ENCODE results near the gene PRDM16. TPM values are rescaled to one million over a fixed set of nuclear protein-coding genes. Genes with fewer than 3 reads are reported as not detected.

PRDM16 gene
- polyA plus RNA-seq, 1 experiment, result 0.06 TPM

DNA sequence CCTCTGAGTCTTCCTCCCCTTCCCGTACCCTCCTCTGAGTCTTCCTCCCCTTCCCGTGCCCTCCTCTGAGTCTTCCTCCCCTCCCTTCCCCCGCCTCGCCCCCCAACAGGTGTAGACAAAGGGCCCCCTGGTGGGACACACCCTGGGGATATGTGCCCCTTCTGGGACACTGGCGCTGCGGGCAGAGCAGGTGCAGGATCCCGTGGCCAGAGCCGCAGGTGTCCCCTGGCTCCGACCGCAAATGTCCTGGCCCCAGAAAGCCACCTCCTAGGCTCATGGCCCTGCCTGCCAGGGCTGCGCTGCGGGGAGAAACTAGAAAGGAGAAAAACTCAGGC is 334.0 kb downstream of the PRDM16 start:
- ChIA-PET CTCF (no interaction called here), POLR2A (no interaction called here)
- peaks cover 47% of the 10 kb centered on the region for H3K9me3 ChIP-seq (ENCODE audit: control insufficient read depth, insufficient read depth, low read length)
- no peak for DNase-seq (ENCODE audit: low read depth, low spot score)
- no peak overlapping the region for H3K4me3 ChIP-seq (ENCODE audit: low read depth, low read length)
- H3K27me3 ChIP-seq (ENCODE audit: control insufficient read depth, insufficient read depth, low read length), result no peaks in the 10 kb centered on the region
- H3K27ac ChIP-seq (ENCODE audit: low read depth, low read length), result no peak overlapping the region
- TF ChIP-seq, protein P1, sequence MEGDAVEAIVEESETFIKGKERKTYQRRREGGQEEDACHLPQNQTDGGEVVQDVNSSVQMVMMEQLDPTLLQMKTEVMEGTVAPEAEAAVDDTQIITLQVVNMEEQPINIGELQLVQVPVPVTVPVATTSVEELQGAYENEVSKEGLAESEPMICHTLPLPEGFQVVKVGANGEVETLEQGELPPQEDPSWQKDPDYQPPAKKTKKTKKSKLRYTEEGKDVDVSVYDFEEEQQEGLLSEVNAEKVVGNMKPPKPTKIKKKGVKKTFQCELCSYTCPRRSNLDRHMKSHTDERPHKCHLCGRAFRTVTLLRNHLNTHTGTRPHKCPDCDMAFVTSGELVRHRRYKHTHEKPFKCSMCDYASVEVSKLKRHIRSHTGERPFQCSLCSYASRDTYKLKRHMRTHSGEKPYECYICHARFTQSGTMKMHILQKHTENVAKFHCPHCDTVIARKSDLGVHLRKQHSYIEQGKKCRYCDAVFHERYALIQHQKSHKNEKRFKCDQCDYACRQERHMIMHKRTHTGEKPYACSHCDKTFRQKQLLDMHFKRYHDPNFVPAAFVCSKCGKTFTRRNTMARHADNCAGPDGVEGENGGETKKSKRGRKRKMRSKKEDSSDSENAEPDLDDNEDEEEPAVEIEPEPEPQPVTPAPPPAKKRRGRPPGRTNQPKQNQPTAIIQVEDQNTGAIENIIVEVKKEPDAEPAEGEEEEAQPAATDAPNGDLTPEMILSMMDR (IDR thresholded peaks at IDR 0.05; ENCODE audit: low read depth, low read length), result no peak

DNA sequence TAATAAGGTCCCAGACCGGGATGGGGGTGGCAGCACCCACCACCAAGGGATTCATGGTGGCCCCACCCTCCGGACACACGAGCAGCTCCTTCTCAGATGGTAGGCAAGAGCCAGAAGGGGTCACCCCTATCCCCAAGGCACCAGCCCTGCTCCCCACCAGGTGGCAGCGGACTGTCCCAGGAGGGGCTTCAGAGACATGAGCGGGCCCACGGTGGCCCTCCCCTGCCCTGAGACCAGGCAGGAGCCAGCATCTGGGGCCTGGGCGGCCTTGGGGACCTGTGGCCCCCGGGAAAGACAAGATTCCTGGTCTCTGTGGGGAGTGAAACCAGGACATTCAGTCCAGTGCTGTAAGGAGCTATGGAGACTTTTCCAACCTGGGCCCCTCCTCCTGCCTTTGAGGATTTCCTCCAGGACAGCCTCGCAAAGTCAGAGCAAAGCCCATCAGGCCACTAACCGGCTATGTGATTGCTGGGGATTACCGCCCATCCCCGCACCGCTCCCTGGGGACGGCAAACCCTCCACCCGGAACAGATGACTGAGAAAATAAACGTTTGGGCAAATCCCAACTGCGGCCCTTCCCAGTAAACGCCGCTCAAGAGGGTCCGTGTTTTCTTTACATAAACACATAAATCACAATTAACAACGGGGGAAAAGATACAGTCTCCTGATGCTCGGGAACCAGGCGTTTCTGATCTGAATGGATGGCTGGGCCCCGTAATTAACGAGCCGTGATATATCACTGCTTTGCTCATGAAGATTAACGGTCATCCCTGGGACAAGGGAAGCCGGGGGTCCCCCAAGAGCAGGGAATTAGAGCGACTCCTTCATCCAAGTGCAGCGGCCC is 334.6 kb downstream of the PRDM16 start:
- TF ChIP-seq, protein P1 (IDR thresholded peaks at IDR 0.05; ENCODE audit: low read depth, low read length), result peak; percentile 27; the same call in 1 of the 2 replicates
- ChIA-PET CTCF (no interaction called here), POLR2A (no interaction called here)
- H3K27ac ChIP-seq (ENCODE audit: low read depth, low read length), result no peak overlapping the region
- H3K27me3 ChIP-seq (ENCODE audit: control insufficient read depth, insufficient read depth, low read length), result no peaks in the 10 kb centered on the region
- H3K9me3 ChIP-seq (ENCODE audit: control insufficient read depth, insufficient read depth, low read length), result peaks cover 53% of the 10 kb centered on the region
- H3K4me3 ChIP-seq (ENCODE audit: low read depth, low read length), result no peak overlapping the region
- DNase-seq (ENCODE audit: low read depth, low spot score), result no peak

DNA sequence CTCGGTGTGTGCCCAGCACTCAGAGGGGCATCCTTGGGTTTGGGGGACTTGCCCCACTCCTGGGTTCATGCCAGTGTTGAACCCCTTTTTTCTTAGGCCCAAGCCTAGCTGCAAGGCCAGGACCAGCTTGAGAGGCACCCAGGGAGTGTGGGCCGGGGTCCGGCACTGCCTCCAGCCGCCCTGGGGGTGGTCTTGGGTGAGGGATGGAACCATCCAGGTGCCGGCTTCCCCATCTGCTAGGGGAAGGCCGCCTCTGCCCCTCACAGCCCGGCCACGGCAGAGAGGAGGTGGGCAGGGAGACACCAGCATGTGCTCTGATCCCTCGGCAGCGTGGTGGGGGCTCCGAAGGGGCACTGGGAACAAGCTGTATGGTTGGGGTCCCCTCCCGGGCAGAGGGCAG is 335.3 kb downstream of the PRDM16 start:
- no peak for DNase-seq (ENCODE audit: low read depth, low spot score)
- no peaks in the 10 kb centered on the region for H3K27me3 ChIP-seq (ENCODE audit: control insufficient read depth, insufficient read depth, low read length)
- ChIA-PET CTCF (no interaction called here), POLR2A (no interaction called here)
- TF ChIP-seq, protein P1 (IDR thresholded peaks at IDR 0.05; ENCODE audit: low read depth, low read length), result no peak
- no peak overlapping the region for H3K4me3 ChIP-seq (ENCODE audit: low read depth, low read length)
- peaks cover 60% of the 10 kb centered on the region for H3K9me3 ChIP-seq (ENCODE audit: control insufficient read depth, insufficient read depth, low read length)
- no peak overlapping the region for H3K27ac ChIP-seq (ENCODE audit: low read depth, low read length)

DNA sequence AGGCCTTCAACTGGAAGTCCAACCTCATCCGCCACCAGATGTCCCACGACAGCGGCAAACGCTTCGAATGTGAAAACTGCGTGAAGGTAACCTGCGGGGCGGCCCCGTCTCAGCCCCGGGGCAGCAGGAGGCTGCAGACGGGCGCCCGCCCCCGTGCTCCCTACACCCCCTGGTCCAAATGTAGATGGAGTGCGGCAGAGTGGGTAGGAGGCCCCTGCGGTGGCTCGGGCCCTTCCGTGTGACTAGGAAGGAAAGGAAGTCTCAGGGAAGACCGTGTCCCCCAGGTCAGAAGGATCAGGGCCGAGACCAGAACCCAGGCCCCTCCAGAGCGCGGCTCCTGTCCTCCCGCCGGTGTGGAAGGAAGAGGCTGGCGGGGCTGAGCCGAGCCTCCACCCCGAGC is 335.8 kb downstream of the PRDM16 start:
- TF ChIP-seq, protein P1 (IDR thresholded peaks at IDR 0.05; ENCODE audit: low read depth, low read length), result no peak
- DNase-seq (ENCODE audit: low read depth, low spot score), result no peak
- POLR2A ChIA-PET, result no interaction called here
- no peak overlapping the region for H3K27ac ChIP-seq (ENCODE audit: low read depth, low read length)
- no peaks in the 10 kb centered on the region for H3K27me3 ChIP-seq (ENCODE audit: control insufficient read depth, insufficient read depth, low read length)
- no peak overlapping the region for H3K4me3 ChIP-seq (ENCODE audit: low read depth, low read length)
- H3K9me3 ChIP-seq (ENCODE audit: control insufficient read depth, insufficient read depth, low read length), result peaks cover 65% of the 10 kb centered on the region
- CTCF ChIA-PET, result no interaction called here

DNA sequence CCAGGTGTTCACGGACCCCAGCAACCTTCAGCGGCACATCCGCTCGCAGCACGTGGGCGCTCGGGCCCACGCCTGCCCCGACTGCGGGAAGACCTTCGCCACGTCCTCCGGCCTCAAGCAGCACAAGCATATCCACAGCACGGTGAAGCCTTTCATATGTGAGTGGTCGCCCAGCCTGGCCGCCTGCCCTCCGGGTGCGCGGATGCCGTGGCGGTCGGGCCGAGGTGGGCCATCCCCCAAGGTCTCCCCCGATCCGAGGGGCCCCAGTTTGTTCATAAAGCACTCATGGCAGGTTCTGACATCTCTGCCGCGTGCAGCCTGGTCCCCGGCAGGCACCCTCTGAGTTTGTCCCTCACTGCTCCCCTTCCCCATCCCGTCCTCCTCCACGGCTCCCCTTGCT is 336.5 kb downstream of the PRDM16 start:
- POLR2A ChIA-PET, result no interaction called here

More for the DNA sequence above, 336.5 kb downstream of the PRDM16 start:
- Histone ChIP-seq H3K4me3 (ENCODE audit: low read depth, low read length) (no peak overlapping the region), H3K27ac (ENCODE audit: low read depth, low read length) (no peak overlapping the region), H3K27me3 (ENCODE audit: control insufficient read depth, insufficient read depth, low read length) (no peaks in the 10 kb centered on the region), H3K9me3 (ENCODE audit: control insufficient read depth, insufficient read depth, low read length) (peaks cover 72% of the 10 kb centered on the region)
- no peak for DNase-seq (ENCODE audit: low read depth, low spot score)
- TF ChIP-seq, protein P1 (IDR thresholded peaks at IDR 0.05; ENCODE audit: low read depth, low read length), result no peak
- CTCF ChIA-PET, result no interaction called here

All from AG04450 (cell line).